HG03342 (cell line): ENCODE measurements around the gene IP6K3.

Source experiments
- ATAC-seq: cut with Tn5 transposase; IDR thresholded peaks from one replicate; pipeline ENCODE4 v1.9.1; 2021; ENCODE audit warnings: mild to moderate bottlenecking, moderate library complexity; ENCODE audit not compliant: unreplicated experiment

The IP6K3 gene

GRCh38 chr6:33761922-33762629, 15.4 kb upstream of the IP6K3 start:
- ATAC-seq: no peak

GRCh38 chr6:33761581-33761921, 14.8 kb upstream of the IP6K3 start:
- no peak for ATAC-seq

- no peak for ATAC-seq
Observed at GRCh38 chr6:33759887-33760629, 13.4 kb upstream of the IP6K3 start.

GRCh38 chr6:33758815-33759216, 12.1 kb upstream of the IP6K3 start:
- no peak for ATAC-seq

GRCh38 chr6:33757906-33758305, 11.2 kb upstream of the IP6K3 start:
- no peak for ATAC-seq

- ATAC-seq: no peak
Observed at GRCh38 chr6:33757113-33757512, 10.4 kb upstream of the IP6K3 start.

GRCh38 chr6:33756211-33756954, 9.7 kb upstream of the IP6K3 start:
- ATAC-seq: no peak

- no peak for ATAC-seq
Observed at GRCh38 chr6:33755070-33755869, 8.6 kb upstream of the IP6K3 start.

GRCh38 chr6:33754222-33754621, 7.5 kb upstream of the IP6K3 start:
- no peak for ATAC-seq

GRCh38 chr6:33752646-33753015, 5.9 kb upstream of the IP6K3 start:
- no peak for ATAC-seq

GRCh38 chr6:33751771-33752645, 5.3 kb upstream of the IP6K3 start:
- ATAC-seq: no peak

- no peak for ATAC-seq
Observed at GRCh38 chr6:33750244-33750991, 3.7 kb upstream of the IP6K3 start.

GRCh38 chr6:33749401-33749800, 2.7 kb upstream of the IP6K3 start:
- ATAC-seq: no peak

- no peak for ATAC-seq
Observed at GRCh38 chr6:33748841-33749240, 2.1 kb upstream of the IP6K3 start.

GRCh38 chr6:33747823-33748222, 1.1 kb upstream of the IP6K3 start:
- no peak for ATAC-seq

GRCh38 chr6:33746036-33746600, 587 bp downstream of the IP6K3 start:
- no peak for ATAC-seq

- no peak for ATAC-seq
Observed at GRCh38 chr6:33745548-33745947, 1.2 kb downstream of the IP6K3 start.

GRCh38 chr6:33744895-33745546, 1.7 kb downstream of the IP6K3 start:
- ATAC-seq: no peak
